ENCODE results near the gene GMDS.

DNA sequence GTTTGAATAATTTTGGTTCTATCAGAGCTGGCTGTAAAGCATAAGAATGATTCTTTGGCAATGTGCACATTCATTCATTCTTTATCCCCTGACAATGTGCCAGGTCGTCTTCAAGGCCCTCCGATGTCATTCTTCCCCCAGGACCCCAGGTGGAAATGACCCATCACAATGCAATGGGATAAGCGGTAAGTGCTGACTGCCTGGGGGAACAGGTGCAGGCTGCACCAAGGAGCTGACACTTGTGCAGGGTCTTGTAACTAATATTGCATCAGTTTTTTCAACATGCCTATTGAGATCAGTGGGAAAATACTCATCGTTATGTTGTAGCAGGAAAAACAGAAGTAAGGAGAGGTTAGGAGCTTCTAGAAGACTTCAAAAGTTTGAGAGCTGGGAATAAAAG, 530.1 kb downstream of the GMDS start:
- no peak for TF ChIP-seq EZH2 (optimal IDR thresholded peaks at IDR 0.05; ENCODE audit: low read depth, low read length)
- TF ChIP-seq, protein P1, sequence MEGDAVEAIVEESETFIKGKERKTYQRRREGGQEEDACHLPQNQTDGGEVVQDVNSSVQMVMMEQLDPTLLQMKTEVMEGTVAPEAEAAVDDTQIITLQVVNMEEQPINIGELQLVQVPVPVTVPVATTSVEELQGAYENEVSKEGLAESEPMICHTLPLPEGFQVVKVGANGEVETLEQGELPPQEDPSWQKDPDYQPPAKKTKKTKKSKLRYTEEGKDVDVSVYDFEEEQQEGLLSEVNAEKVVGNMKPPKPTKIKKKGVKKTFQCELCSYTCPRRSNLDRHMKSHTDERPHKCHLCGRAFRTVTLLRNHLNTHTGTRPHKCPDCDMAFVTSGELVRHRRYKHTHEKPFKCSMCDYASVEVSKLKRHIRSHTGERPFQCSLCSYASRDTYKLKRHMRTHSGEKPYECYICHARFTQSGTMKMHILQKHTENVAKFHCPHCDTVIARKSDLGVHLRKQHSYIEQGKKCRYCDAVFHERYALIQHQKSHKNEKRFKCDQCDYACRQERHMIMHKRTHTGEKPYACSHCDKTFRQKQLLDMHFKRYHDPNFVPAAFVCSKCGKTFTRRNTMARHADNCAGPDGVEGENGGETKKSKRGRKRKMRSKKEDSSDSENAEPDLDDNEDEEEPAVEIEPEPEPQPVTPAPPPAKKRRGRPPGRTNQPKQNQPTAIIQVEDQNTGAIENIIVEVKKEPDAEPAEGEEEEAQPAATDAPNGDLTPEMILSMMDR (IDR thresholded peaks at IDR 0.05; ENCODE audit: low read length): no peak
